H9 (cell line): Measurements from ENCODE around the gene FGA. TPM values are rescaled to one million over a fixed set of nuclear protein-coding genes. Genes with fewer than 3 reads are reported as not detected.

Source experiments
- DNase-seq: peaks from one replicate; pipeline ENCODE4 v3.0.0-alpha.2; 2017
- H2AFZ ChIP-seq: one replicate; pipeline ENCODE4 v1.6.1; 2013; ENCODE audit warnings: mild to moderate bottlenecking, low read length, control low read depth, moderate library complexity
- H2AK5ac ChIP-seq: 2 replicates; pipeline ENCODE4 v1.6.1; 2013; ENCODE audit warnings: low read length, control low read depth, mixed read lengths; ENCODE audit not compliant: insufficient read length
- H2BK120ac ChIP-seq: one replicate; pipeline ENCODE4 v1.6.1; 2013; ENCODE audit warnings: low read depth, mild to moderate bottlenecking, low read length, control low read depth, inconsistent platforms; ENCODE audit not compliant: poor library complexity, severe bottlenecking
- H2BK12ac ChIP-seq: 2 replicates; pipeline ENCODE4 v1.6.1; 2013; ENCODE audit warnings: low read length, control low read depth, mixed read lengths, low read depth; ENCODE audit not compliant: insufficient read length
- H2BK15ac ChIP-seq: 2 replicates; pipeline ENCODE4 v1.6.1; 2013; ENCODE audit warnings: low read depth, low read length, control low read depth
- H2BK20ac ChIP-seq: one replicate; pipeline ENCODE4 v1.6.1; 2013; ENCODE audit warnings: low read depth, mild to moderate bottlenecking, low read length, control low read depth, inconsistent platforms; ENCODE audit not compliant: poor library complexity, severe bottlenecking
- H2BK5ac ChIP-seq: 2 replicates; pipeline ENCODE4 v1.6.1; 2013; ENCODE audit warnings: low read length, control low read depth, mixed read lengths; ENCODE audit not compliant: insufficient read length
- H3K14ac ChIP-seq: 2 replicates; pipeline ENCODE4 v1.6.1; 2013; ENCODE audit warnings: low read length, control low read depth; ENCODE audit not compliant: insufficient read depth
- H3K18ac ChIP-seq: 2 replicates; pipeline ENCODE4 v1.6.1; 2013; ENCODE audit warnings: low read depth, mild to moderate bottlenecking, mixed read lengths, low read length, control low read depth; ENCODE audit not compliant: insufficient read length
- H3K23ac ChIP-seq: 2 replicates; pipeline ENCODE4 v1.6.1; 2013; ENCODE audit warnings: low read length, control low read depth, mixed read lengths, low read depth; ENCODE audit not compliant: insufficient read length
- H3K23me2 ChIP-seq: 2 replicates; pipeline ENCODE4 v1.6.1; 2013; ENCODE audit warnings: low read depth, mild to moderate bottlenecking, mixed read lengths, low read length, control low read depth; ENCODE audit not compliant: insufficient read length, poor library complexity, severe bottlenecking
- H3K27ac ChIP-seq: 2 replicates; pipeline ENCODE4 v1.5.1; 2013; ENCODE audit warnings: low read length, control low read depth, mixed read lengths, low read depth; ENCODE audit not compliant: insufficient read length
- H3K27me3 ChIP-seq: 2 replicates; pipeline ENCODE4 v1.6.1; 2013; ENCODE audit warnings: low read length, control low read depth, inconsistent platforms; ENCODE audit not compliant: insufficient read depth
- H3K4ac ChIP-seq: 2 replicates; pipeline ENCODE4 v1.6.1; 2013; ENCODE audit warnings: low read depth, mild to moderate bottlenecking, control low read depth, inconsistent platforms, low read length, moderate library complexity
- H3K4me1 ChIP-seq: 2 replicates; pipeline ENCODE4 v1.6.1; 2013; ENCODE audit warnings: low read length, control low read depth, inconsistent platforms; ENCODE audit not compliant: insufficient read depth
- H3K4me2 ChIP-seq: 2 replicates; pipeline ENCODE4 v1.6.1; 2013; ENCODE audit warnings: low read length, control low read depth, mixed read lengths; ENCODE audit not compliant: insufficient read length, insufficient read depth
- H3K56ac ChIP-seq: 2 replicates; pipeline ENCODE4 v1.6.1; 2013; ENCODE audit warnings: low read depth, mild to moderate bottlenecking, mixed read lengths, low read length, control low read depth; ENCODE audit not compliant: insufficient read length
- H3K79me1 ChIP-seq: 2 replicates; pipeline ENCODE4 v1.6.1; 2013; ENCODE audit warnings: low read depth, mild to moderate bottlenecking, moderate library complexity, low read length, control low read depth, inconsistent platforms; ENCODE audit not compliant: insufficient read depth, poor library complexity, severe bottlenecking
- H3K79me2 ChIP-seq: 2 replicates; pipeline ENCODE4 v1.6.1; 2013; ENCODE audit warnings: low read length, control low read depth, inconsistent platforms; ENCODE audit not compliant: insufficient read depth
- H3K9ac ChIP-seq: 2 replicates; pipeline ENCODE4 v1.6.1; 2013; ENCODE audit warnings: low read length, control low read depth, mixed read lengths; ENCODE audit not compliant: insufficient read length; ENCODE audit errors: extremely low read depth
- H3K9me3 ChIP-seq: one replicate; pipeline ENCODE4 v1.6.1; 2013; ENCODE audit warnings: low read depth, low read length, inconsistent platforms; ENCODE audit not compliant: control insufficient read depth
- H3T11ph ChIP-seq: one replicate; pipeline ENCODE4 v1.6.1; 2013; ENCODE audit warnings: mild to moderate bottlenecking, low read length, control low read depth, inconsistent platforms
- H4K20me1 ChIP-seq: one replicate; pipeline ENCODE4 v1.6.1; 2013; ENCODE audit not compliant: control insufficient read depth, insufficient read length, insufficient read depth
- H4K5ac ChIP-seq: 2 replicates; pipeline ENCODE4 v1.6.1; 2013; ENCODE audit warnings: low read depth, mild to moderate bottlenecking, mixed read lengths, low read length, control low read depth; ENCODE audit not compliant: insufficient read length
- H4K8ac ChIP-seq: replicated peaks from 2 replicates; pipeline ENCODE4 v1.6.1; 2013; ENCODE audit warnings: low read length, control low read depth, mixed read lengths, low read depth; ENCODE audit not compliant: insufficient read length
- H4K91ac ChIP-seq: 2 replicates; pipeline ENCODE4 v1.6.1; 2013; ENCODE audit warnings: low read depth, mild to moderate bottlenecking, moderate library complexity, mixed read lengths, low read length, control low read depth; ENCODE audit not compliant: insufficient read length
- H3K27ac Mint-ChIP-seq, 3 experiments: 2 replicates in 2 of 3; 3 replicates in 1 of 3; pipeline ENCODE4 v1.8.0; 2020 to 2021; ENCODE audit warnings: mixed read lengths in 3 of 3, mild to moderate bottlenecking in 1 of 3, moderate library complexity in 1 of 3
- H3K27me3 Mint-ChIP-seq: 2 replicates; pipeline ENCODE4 v1.8.0; 2021; ENCODE audit warnings: low read depth, mild to moderate bottlenecking, moderate library complexity, mixed read lengths
- H3K36me3 Mint-ChIP-seq, 3 experiments: 2 replicates in 2 of 3; 3 replicates in 1 of 3; pipeline ENCODE4 v1.8.0; 2020 to 2021; ENCODE audit warnings: low read depth in 3 of 3, mixed read lengths in 3 of 3; ENCODE audit not compliant: insufficient read depth in 1 of 3
- H3K4me1 Mint-ChIP-seq, 2 experiments: 2 replicates each; pipeline ENCODE4 v1.8.0; 2020; ENCODE audit warnings: mixed read lengths in 2 of 2
- H3K4me3 Mint-ChIP-seq, 2 experiments: 2 replicates in 1 of 2; 3 replicates in 1 of 2; pipeline ENCODE4 v1.8.0; 2020 to 2021; ENCODE audit warnings: mild to moderate bottlenecking in 2 of 2, mixed read lengths in 2 of 2, moderate library complexity in 1 of 2
- H3K9me3 Mint-ChIP-seq, 2 experiments: 2 replicates in 1 of 2; 3 replicates in 1 of 2; pipeline ENCODE4 v1.8.0; 2020; ENCODE audit warnings: mild to moderate bottlenecking in 2 of 2, mixed read lengths in 2 of 2, moderate library complexity in 1 of 2
- CTCF ChIP-seq: fragments of 200-600 bp; sonication (generic); conservative IDR thresholded peaks from 3 replicates; pipeline ENCODE4 v1.8.0; 2021; ENCODE audit warnings: antibody characterized with exemption, mild to moderate bottlenecking
- total RNA-seq: library from RNA; stranded (reverse); gene quantifications from 2 replicates; pipeline ENCODE4 v1.2.1, GENCODE V29; 2021

FGA gene
- total RNA-seq, 1 experiment from 2014 or later = not detected

GRCh38 chr4:154630324-154630723, 39.8 kb upstream of the FGA start:
- no peak overlapping the region for H2BK12ac ChIP-seq
- no peak overlapping the region for H2BK120ac ChIP-seq
- H3K18ac ChIP-seq = no peak overlapping the region
- H2AK5ac ChIP-seq = no peak overlapping the region
- H3K14ac ChIP-seq = no peak overlapping the region
- peaks cover 7% of the 10 kb centered on the region for H3K23me2 ChIP-seq
- H2AFZ ChIP-seq = no peak overlapping the region
- H3K9me3 ChIP-seq = no peaks in the 10 kb centered on the region
- no peak overlapping the region for H3K9ac ChIP-seq
- no peak overlapping the region for H3K4me2 ChIP-seq
- no peaks in the 10 kb centered on the region for H3K9me3 Mint-ChIP-seq
- no peak overlapping the region for H2BK15ac ChIP-seq
- H2BK5ac ChIP-seq = no peak overlapping the region
- H3K79me1 ChIP-seq = no peaks in the 10 kb centered on the region
- no peak overlapping the region for H3K4ac ChIP-seq
- H3T11ph ChIP-seq = no peak overlapping the region
- H3K4me1 Mint-ChIP-seq = peaks cover 12 to 13% of the 10 kb centered on the region in 2 experiments
- no peak overlapping the region for H4K5ac ChIP-seq
- H4K20me1 ChIP-seq = no peaks in the 10 kb centered on the region
- H3K4me1 ChIP-seq = no peaks in the 10 kb centered on the region; the same call in 1 of the 2 replicates
- H3K23ac ChIP-seq = no peak overlapping the region
- no peak overlapping the region for H3K56ac ChIP-seq
- DNase-seq = no peak
- no peaks in the 10 kb centered on the region for H3K79me2 ChIP-seq
- H3K27ac ChIP-seq = no peak overlapping the region
- H3K4me3 Mint-ChIP-seq = no peak overlapping the region
- H2BK20ac ChIP-seq = no peak overlapping the region
- H3K36me3 Mint-ChIP-seq = no peaks in the 10 kb centered on the region
- no peaks in the 10 kb centered on the region; the same call in 1 of the 2 replicates for H3K27me3 ChIP-seq
- H3K27me3 Mint-ChIP-seq = peaks cover 1% of the 10 kb centered on the region; the same call in 1 of the 2 replicates
- no peak overlapping the region for H4K91ac ChIP-seq
- H3K27ac Mint-ChIP-seq = no peak overlapping the region
- H4K8ac ChIP-seq = no peak overlapping the region
- TF ChIP-seq CTCF = no peak
